NCI-H1930 (cell line): Measurements from ENCODE around the gene SLC6A17.
A peak's percentile ranks its signal among the peaks of the same experiment; 100 is the strongest.

Experiments
- DNase-seq, 2 experiments: peaks; one replicate each; lab custom pipeline; 2025; lab: John Stamatoyannopoulos, UW

Gene SLC6A17

DNA sequence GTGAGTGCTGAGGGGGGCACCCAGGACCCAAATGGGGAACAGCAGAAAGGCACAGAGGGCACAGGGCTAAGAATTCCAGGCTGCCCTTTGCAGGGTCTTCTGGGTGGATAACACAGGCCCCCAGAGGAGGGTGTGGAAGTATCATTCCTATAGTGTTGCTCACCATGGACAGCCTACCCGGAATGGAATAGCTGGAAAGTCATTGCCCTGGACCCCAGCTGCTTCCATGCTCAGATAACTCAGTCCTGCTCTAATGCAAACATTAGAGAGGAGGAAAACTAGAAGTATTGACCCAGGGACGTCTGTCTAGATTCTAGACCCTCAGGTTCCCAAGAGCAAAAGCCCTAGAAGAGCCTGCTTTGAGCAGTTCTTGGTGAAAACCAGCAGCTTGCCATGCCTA is 24.7 kb downstream of the SLC6A17 start:
- no peak for DNase-seq

- DNase-seq: no peak
These were observed 26.1 kb downstream of the SLC6A17 start for GRCh38 chr1:110176299-110176956.

- no peak for DNase-seq
These were observed 27.5 kb downstream of the SLC6A17 start for GRCh38 chr1:110177775-110178174.

- no peak for DNase-seq
These were observed 33.4 kb downstream of the SLC6A17 start for GRCh38 chr1:110183642-110184167.

GRCh38 chr1:110184446-110184845 is 34.2 kb downstream of the SLC6A17 start:
- no peak for DNase-seq

GRCh38 chr1:110185181-110185580 is 34.9 kb downstream of the SLC6A17 start:
- DNase-seq: no peak

DNA sequence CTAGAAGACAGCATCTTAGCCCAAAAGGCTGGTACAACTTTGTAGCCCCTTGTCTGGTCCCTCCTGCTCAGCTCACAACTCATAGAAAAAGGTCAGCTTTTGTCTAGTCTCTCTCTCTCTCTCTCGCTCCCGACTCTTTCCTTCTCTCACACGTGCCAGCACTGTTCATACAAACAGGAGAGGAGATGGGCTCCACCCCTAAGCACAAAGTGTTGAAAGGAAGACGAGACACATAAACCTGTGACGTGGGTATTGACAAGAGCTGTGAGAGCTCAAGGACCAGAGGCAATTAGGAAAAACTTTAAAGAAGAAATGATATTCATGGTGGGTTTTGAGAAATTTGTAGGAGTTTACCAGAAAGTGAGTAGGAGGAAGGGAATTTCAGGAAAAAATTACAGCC is 36.3 kb downstream of the SLC6A17 start:
- DNase-seq: no peak

- DNase-seq: no peak
These were observed 37.0 kb downstream of the SLC6A17 start for GRCh38 chr1:110187139-110187890.

DNA sequence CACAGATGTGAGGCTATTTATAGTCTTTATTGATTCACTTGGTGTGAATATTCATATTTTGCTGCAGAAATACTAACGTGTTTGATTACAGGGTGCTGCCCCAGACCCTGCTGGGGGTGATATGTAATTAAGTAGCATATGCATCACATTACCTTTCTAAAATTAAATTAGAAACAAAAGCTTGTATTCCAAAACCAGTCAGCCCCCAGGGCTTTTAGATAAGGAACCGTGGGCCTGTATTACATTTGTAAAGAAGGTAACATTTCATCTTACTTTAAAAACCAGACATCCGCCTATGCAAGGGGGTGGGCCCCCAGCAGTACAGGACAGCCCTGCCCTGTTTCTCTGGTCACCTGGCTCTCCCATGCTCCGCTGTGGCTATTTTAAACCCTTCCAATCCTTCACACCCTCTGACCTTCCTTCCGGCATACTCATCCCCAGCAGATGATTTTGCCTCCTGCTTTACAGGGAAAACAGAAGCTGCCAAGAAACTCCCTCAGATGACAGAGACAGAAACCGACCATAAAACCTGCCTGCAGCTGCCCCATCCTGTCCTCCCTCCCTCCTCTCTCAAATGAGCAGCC is 37.8 kb downstream of the SLC6A17 start:
- no peak for DNase-seq

GRCh38 chr1:110189181-110189580 is 38.9 kb downstream of the SLC6A17 start:
- no peak for DNase-seq

GRCh38 chr1:110190282-110190929 is 40.1 kb downstream of the SLC6A17 start:
- DNase-seq: no peak

DNA sequence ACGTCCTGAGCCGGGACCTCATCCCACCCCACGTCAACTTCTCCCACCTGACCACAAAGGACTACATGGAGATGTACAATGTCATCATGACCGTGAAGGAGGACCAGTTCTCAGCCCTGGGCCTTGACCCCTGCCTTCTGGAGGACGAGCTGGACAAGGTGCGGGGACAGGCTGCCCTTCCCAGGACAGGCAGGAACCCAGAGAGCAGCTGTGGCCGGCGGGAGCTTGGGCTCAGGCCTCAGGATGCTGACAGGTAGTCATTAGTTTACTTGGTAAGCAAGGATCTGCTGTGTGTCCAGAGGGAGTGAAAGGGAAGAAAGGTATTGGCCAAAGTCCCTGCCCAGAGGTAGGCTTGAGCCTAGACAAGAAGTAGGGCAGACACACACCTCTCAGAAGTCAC is 42.2 kb downstream of the SLC6A17 start:
- DNase-seq: no peak

DNA sequence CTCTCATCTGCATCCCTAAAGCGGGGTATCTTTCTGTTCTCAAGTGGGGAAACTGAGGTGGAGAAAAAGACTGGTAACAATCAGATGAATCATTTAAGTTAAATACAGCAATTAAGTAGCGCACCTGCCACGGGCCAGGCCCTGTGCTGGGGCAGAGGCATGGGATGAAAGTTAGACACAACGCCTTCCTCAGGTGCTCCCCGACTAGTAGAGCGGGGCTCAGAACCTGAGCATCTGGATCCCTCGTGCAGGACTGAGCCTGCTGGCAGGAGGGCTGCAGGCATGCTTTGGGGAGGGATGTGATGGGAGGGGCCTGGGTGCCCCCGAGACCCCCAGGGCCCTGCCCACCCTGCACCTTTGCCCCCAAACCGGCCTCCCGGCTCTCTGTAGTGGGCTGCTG is 44.9 kb downstream of the SLC6A17 start:
- no peak for DNase-seq

- peak; percentile 41 to 52 for DNase-seq
These were observed 46.8 kb downstream of the SLC6A17 start for GRCh38 chr1:110196917-110197765.

DNA sequence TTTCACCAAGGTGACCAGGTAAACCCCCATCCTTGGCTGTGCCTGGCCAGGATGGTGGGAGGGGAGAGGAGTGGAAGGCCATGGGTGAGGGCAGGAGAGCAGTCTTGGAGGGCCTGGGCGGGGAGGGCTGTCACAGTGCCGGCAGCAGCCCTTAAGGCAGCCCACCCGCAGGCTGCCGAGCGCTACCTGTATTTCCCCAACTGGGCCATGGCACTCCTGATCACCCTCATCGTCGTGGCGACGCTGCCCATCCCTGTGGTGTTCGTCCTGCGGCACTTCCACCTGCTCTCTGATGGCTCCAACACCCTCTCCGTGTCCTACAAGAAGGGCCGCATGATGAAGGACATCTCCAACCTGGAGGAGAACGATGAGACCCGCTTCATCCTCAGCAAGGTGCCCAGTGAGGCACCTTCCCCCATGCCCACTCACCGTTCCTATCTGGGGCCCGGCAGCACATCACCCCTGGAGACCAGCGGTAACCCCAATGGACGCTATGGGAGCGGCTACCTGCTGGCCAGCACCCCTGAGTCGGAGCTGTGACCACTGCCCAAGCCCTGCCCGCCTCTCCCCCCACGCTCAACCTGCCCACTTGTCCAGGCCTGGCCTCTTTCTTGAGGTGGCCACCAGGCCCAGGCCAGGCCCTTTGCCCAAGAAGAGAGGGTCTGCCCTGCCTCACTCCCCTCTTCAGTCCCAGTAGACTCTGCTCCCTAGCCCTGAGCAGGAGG is 47.8 kb downstream of the SLC6A17 start:
- DNase-seq: no peak

DNA sequence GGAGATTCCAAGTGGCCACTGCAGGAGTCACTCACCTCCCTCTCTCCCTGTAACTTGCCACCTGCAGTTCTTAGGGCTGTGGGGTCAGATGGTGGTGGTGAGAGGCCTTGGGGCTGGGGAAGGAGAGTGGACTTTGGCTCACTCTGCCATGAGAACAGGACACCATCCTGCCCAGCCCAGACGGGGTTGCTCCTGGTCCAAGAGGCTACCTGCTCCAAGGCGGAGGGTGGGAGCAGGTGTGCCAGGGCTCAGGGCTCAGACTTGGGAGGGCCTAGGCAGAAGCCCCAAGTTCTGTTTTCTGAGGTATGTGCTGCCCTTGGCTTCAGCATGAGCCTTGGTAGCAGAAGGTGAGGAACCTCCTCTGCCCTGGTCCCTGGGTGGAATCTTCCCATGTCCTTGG is 48.5 kb downstream of the SLC6A17 start:
- DNase-seq: no peak

- DNase-seq: no peak
These were observed 49.9 kb downstream of the SLC6A17 start for GRCh38 chr1:110200190-110200589.

DNA sequence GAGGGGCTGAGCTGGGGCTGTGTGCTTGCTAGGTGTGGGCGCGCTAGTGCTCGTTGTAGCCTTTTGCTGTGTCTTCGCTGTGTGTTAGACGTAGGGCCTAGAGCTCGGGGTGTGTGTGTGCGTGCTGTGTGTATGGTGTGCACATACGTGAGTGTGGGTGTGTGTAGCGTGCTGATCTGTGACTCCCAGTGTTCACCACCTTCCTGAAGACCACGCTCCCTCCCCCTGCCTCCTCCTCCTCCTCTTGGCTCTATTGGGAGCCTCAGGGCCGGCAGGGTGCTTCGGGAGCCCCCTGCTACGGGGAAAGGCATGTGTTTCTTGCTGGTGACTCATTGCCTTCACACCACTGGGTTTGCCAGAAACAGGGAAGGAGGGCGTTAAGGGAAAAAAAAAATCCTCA is 50.4 kb downstream of the SLC6A17 start:
- no peak for DNase-seq

- no peak for DNase-seq
These were observed 51.0 kb downstream of the SLC6A17 start for GRCh38 chr1:110201157-110201825.

DNA sequence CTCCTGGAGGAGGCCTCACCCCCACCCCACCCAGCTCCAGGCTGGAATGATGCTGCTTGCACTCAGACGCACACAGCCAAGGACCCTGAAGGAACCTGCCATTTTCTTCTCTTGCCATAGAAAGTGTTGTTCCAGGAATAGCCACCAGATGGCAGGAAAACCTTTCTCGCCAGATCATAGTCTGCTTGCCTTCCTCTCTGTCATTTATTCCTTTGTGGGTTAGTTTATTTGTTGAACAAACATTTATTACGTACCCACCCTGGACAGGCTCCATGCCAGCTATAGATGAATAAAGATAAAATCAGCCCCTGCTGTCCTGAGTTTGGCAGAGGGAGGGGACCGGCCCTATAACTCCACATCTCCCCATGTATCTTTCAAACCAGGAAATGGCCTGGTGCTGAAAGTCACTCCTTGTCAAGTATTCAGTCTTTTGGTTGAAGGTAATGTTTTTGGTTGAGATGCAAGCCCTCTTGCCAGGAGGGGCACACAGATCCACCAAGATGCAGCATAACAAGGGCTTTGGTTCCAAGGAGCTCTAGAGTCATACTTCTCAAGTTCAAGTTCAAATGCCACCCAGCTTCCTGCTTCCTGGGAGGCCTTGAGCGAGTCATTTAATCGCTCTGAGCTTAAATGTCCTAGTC is 52.8 kb downstream of the SLC6A17 start:
- DNase-seq: peak; percentile 20 to 46
